ENCODE data around the gene SLC22A17.
"Not testable (repeated sequence)": the region's sequence is repeated elsewhere in the genome, so short reads cannot be mapped to it uniquely, and the experiment has no call there.

DNA sequence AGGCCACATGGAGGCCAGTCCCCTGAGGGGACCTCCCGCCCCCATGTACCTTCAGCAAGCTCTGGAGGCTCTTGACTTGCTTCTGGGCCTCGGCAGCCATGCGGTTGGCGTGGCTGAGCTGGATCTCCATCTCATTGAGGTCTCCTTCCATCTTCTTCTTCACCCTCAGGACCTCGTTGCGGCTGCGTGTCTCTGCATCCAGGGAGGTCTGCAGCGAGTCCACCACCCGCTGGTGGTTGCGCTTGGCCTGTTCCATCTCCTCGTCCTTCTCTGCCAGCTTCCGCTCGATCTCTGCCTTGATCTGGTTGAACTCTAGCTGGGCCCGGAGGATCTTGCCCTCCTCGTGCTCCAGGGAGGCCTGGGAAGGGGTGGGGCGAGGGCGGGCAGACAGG is 33.6 kb upstream of the SLC22A17 start:
- not testable (repeated sequence) for TF ChIP-seq POLR2A (IDR thresholded peaks at IDR 0.05; ENCODE audit: control extremely low read depth in 1 of 2, low read depth in 2 of 2, low read length in 2 of 2); SIN3A (conservative IDR thresholded peaks at IDR 0.05 in 1 of 2, IDR thresholded peaks at IDR 0.05 in 1 of 2; ENCODE audit: low read depth in 1 of 2, low read length in 2 of 2); CREB1 (IDR thresholded peaks at IDR 0.05)
- TF ChIP-seq, protein P1, sequence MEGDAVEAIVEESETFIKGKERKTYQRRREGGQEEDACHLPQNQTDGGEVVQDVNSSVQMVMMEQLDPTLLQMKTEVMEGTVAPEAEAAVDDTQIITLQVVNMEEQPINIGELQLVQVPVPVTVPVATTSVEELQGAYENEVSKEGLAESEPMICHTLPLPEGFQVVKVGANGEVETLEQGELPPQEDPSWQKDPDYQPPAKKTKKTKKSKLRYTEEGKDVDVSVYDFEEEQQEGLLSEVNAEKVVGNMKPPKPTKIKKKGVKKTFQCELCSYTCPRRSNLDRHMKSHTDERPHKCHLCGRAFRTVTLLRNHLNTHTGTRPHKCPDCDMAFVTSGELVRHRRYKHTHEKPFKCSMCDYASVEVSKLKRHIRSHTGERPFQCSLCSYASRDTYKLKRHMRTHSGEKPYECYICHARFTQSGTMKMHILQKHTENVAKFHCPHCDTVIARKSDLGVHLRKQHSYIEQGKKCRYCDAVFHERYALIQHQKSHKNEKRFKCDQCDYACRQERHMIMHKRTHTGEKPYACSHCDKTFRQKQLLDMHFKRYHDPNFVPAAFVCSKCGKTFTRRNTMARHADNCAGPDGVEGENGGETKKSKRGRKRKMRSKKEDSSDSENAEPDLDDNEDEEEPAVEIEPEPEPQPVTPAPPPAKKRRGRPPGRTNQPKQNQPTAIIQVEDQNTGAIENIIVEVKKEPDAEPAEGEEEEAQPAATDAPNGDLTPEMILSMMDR (IDR thresholded peaks at IDR 0.05; ENCODE audit: control extremely low read depth in 1 of 3, insufficient read depth in 1 of 3, low read depth in 1 of 3, low read length in 3 of 3), result not testable (repeated sequence)

Data from H1 (cell line).